WTC11 (cell line): ENCODE measurements around the gene ADCY5. TPM values are rescaled to one million over a fixed set of nuclear protein-coding genes. Genes with fewer than 3 reads are reported as not detected.

ENCODE experiments used
- ATAC-seq: fragments of 200-7000 bp; cut with Tn5 transposase; 2 replicates; pipeline ENCODE4 v1.10.0; 2021; ENCODE audit warnings: mild to moderate bottlenecking, moderate library complexity
- CTCF ChIA-PET: fragments of 300-600 bp; sonication (Branson Sonifier 250); formaldehyde crosslinking; loops from one replicate; lab custom pipeline; 2021; ENCODE audit warnings: antibody characterized with exemption; lab: Charles Lee
- POLR2A ChIA-PET: fragments of 350-600 bp; sonication (Branson Sonifier 250); formaldehyde crosslinking; loops from one replicate; lab custom pipeline; 2021; ENCODE audit warnings: antibody characterized with exemption; lab: Charles Lee
- DNase-seq: peaks from one replicate; pipeline ENCODE4 v3.0.0; 2021; ENCODE audit warnings: low spot score
- H3K27ac Mint-ChIP-seq: 2 replicates; pipeline ENCODE4 v1.8.0; 2021; ENCODE audit warnings: mixed read lengths
- H3K27me3 Mint-ChIP-seq: 2 replicates; pipeline ENCODE4 v1.8.0; 2021; ENCODE audit warnings: low read depth, mild to moderate bottlenecking, moderate library complexity, mixed read lengths
- H3K36me3 Mint-ChIP-seq: 2 replicates; pipeline ENCODE4 v1.8.0; 2021; ENCODE audit warnings: mixed read lengths
- H3K4me1 Mint-ChIP-seq: 2 replicates; pipeline ENCODE4 v1.8.0; 2022; ENCODE audit warnings: mixed read lengths
- H3K4me3 Mint-ChIP-seq: 2 replicates; pipeline ENCODE4 v1.8.0; 2021; ENCODE audit warnings: mild to moderate bottlenecking, moderate library complexity, mixed read lengths
- H3K9me3 Mint-ChIP-seq: 2 replicates; pipeline ENCODE4 v1.8.0; 2021; ENCODE audit warnings: mixed read lengths
- ATF1 ChIP-seq: sonication (generic); formaldehyde crosslinking; IDR thresholded peaks from 2 replicates; pipeline ENCODE4 v1.8.1; 2023; ENCODE audit warnings: mild to moderate bottlenecking, moderate library complexity, missing genetic modification reagents
- EMX1 ChIP-seq: fragments of 250-450 bp; sonication (Bioruptor Pico); IDR thresholded peaks from 2 replicates; pipeline ENCODE4 v1.8.0; 2021; ENCODE audit warnings: mild to moderate bottlenecking
- FOXJ3 ChIP-seq: sonication (generic); formaldehyde crosslinking; IDR thresholded peaks from 2 replicates; pipeline ENCODE4 v1.9.0; 2021; ENCODE audit warnings: missing genetic modification reagents, mild to moderate bottlenecking, borderline replicate concordance
- FOXP1 ChIP-seq: sonication (generic); formaldehyde crosslinking; IDR thresholded peaks from 2 replicates; pipeline ENCODE4 v1.8.0; 2022; ENCODE audit warnings: missing genetic modification reagents, mild to moderate bottlenecking, moderate library complexity, borderline replicate concordance
- MXD4 ChIP-seq: fragments of 250-450 bp; sonication (Bioruptor Pico); IDR thresholded peaks from 2 replicates; pipeline ENCODE4 v1.8.0; 2021; ENCODE audit warnings: mild to moderate bottlenecking, moderate library complexity, borderline replicate concordance
- RELA ChIP-seq: sonication (generic); formaldehyde crosslinking; IDR thresholded peaks from 2 replicates; pipeline ENCODE4 v1.8.1; 2022; ENCODE audit warnings: missing genetic modification reagents, mild to moderate bottlenecking, borderline replicate concordance
- TCF7 ChIP-seq: sonication (generic); formaldehyde crosslinking; IDR thresholded peaks from 2 replicates; pipeline ENCODE4 v1.8.0; 2022; ENCODE audit warnings: mild to moderate bottlenecking, low read depth, missing genetic modification reagents, moderate library complexity
- ZBTB21 ChIP-seq: sonication (generic); formaldehyde crosslinking; IDR thresholded peaks from 2 replicates; pipeline ENCODE4 v1.8.1; 2023; ENCODE audit warnings: mild to moderate bottlenecking, missing genetic modification reagents, borderline replicate concordance
- ZNF317 ChIP-seq: sonication (generic); formaldehyde crosslinking; IDR thresholded peaks from 2 replicates; pipeline ENCODE4 v1.8.1; 2023; ENCODE audit warnings: low read depth, mild to moderate bottlenecking, moderate library complexity, missing genetic modification reagents, borderline replicate concordance
- ZNF416 ChIP-seq: fragments of 250-450 bp; sonication (Bioruptor Pico); IDR thresholded peaks from 2 replicates; pipeline ENCODE4 v1.9.0; 2021; ENCODE audit warnings: mild to moderate bottlenecking, inconsistent platforms
- ZNF671 ChIP-seq: fragments of 250-450 bp; sonication (Bioruptor Pico); IDR thresholded peaks from 2 replicates; pipeline ENCODE4 v1.8.0; 2021; ENCODE audit warnings: mild to moderate bottlenecking
- total RNA-seq: library from RNA; stranded (reverse); gene quantifications from 3 replicates; pipeline ENCODE4 v1.2.3, GENCODE V29; 2021
- TF ChIP-seq, protein P1 (sequence below): sonication (generic); formaldehyde crosslinking; IDR thresholded peaks from 2 replicates; pipeline ENCODE4 v1.8.1; 2023; ENCODE audit warnings: mild to moderate bottlenecking, missing genetic modification reagents, moderate library complexity
- TF ChIP-seq, protein P2 (sequence below): sonication (generic); formaldehyde crosslinking; IDR thresholded peaks from 2 replicates; pipeline ENCODE4 v1.8.0; 2023; ENCODE audit warnings: mild to moderate bottlenecking, missing genetic modification reagents
- TF ChIP-seq, protein P3 (sequence below): fragments of 200-600 bp; IDR thresholded peaks from 2 replicates; pipeline ENCODE4 v1.8.0; 2022; ENCODE audit warnings: antibody characterized with exemption
- TF ChIP-seq, protein P4 (sequence below): sonication (generic); formaldehyde crosslinking; conservative IDR thresholded peaks from 2 replicates; pipeline ENCODE4 v1.8.1; 2023; ENCODE audit warnings: mild to moderate bottlenecking, low read depth, missing genetic modification reagents, moderate library complexity
- TF ChIP-seq, protein P5 (sequence below): sonication (generic); formaldehyde crosslinking; IDR thresholded peaks from 2 replicates; pipeline ENCODE4 v1.8.1; 2023; ENCODE audit warnings: mild to moderate bottlenecking, missing genetic modification reagents
- TF ChIP-seq, protein P6 (sequence below): sonication (generic); formaldehyde crosslinking; IDR thresholded peaks from 2 replicates; pipeline ENCODE4 v1.8.0; 2022; ENCODE audit warnings: mild to moderate bottlenecking, missing genetic modification reagents

The ADCY5 gene
- total RNA-seq, 1 experiment from 2014 or later: 23.5 TPM

DNA sequence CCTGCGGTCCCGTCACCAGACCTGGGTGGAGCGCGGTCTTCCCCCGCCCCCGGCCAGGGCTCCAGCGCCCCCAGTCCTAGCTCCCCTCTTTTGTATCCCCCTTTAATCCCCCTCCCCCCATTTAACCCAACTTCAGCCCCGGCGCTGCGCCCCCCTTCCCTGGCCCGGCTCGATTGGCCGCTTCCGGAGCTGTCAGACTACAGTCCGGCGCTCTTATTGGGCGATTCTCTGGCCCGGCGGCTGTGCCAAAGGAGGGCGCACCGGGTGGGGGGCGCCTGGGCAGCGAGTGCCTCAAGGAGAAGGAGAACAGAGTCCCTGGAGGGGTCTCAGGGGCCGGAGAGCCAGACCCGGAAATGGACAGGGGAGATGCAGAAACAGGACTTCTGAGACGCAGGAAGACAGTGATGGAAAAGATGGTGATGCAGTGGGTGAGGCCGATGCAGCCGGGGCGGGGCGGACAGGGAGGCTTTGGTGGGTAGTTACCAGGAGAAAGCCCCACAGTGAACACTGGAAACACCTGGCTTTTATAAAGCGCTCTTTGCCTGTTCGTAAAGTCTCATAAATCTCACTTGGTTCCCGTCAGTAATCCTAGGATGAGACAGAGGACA is 1.2 kb upstream of the ADCY5 start (continued):
- TF ChIP-seq, protein P1, sequence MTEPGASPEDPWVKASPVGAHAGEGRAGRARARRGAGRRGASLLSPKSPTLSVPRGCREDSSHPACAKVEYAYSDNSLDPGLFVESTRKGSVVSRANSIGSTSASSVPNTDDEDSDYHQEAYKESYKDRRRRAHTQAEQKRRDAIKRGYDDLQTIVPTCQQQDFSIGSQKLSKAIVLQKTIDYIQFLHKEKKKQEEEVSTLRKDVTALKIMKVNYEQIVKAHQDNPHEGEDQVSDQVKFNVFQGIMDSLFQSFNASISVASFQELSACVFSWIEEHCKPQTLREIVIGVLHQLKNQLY (CRISPR knock-in tag): no peak
- TF ChIP-seq FOXP1 (CRISPR knock-in tag): no peak
- TF ChIP-seq TCF7: no peak
- no peak for TF ChIP-seq ZNF416 (CRISPR knock-in tag)
- TF ChIP-seq ZBTB21 (CRISPR knock-in tag): no peak
- no peak for TF ChIP-seq EMX1 (CRISPR knock-in tag)
- TF ChIP-seq, protein P2, sequence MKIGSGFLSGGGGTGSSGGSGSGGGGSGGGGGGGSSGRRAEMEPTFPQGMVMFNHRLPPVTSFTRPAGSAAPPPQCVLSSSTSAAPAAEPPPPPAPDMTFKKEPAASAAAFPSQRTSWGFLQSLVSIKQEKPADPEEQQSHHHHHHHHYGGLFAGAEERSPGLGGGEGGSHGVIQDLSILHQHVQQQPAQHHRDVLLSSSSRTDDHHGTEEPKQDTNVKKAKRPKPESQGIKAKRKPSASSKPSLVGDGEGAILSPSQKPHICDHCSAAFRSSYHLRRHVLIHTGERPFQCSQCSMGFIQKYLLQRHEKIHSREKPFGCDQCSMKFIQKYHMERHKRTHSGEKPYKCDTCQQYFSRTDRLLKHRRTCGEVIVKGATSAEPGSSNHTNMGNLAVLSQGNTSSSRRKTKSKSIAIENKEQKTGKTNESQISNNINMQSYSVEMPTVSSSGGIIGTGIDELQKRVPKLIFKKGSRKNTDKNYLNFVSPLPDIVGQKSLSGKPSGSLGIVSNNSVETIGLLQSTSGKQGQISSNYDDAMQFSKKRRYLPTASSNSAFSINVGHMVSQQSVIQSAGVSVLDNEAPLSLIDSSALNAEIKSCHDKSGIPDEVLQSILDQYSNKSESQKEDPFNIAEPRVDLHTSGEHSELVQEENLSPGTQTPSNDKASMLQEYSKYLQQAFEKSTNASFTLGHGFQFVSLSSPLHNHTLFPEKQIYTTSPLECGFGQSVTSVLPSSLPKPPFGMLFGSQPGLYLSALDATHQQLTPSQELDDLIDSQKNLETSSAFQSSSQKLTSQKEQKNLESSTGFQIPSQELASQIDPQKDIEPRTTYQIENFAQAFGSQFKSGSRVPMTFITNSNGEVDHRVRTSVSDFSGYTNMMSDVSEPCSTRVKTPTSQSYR (CRISPR knock-in tag): no peak

DNA sequence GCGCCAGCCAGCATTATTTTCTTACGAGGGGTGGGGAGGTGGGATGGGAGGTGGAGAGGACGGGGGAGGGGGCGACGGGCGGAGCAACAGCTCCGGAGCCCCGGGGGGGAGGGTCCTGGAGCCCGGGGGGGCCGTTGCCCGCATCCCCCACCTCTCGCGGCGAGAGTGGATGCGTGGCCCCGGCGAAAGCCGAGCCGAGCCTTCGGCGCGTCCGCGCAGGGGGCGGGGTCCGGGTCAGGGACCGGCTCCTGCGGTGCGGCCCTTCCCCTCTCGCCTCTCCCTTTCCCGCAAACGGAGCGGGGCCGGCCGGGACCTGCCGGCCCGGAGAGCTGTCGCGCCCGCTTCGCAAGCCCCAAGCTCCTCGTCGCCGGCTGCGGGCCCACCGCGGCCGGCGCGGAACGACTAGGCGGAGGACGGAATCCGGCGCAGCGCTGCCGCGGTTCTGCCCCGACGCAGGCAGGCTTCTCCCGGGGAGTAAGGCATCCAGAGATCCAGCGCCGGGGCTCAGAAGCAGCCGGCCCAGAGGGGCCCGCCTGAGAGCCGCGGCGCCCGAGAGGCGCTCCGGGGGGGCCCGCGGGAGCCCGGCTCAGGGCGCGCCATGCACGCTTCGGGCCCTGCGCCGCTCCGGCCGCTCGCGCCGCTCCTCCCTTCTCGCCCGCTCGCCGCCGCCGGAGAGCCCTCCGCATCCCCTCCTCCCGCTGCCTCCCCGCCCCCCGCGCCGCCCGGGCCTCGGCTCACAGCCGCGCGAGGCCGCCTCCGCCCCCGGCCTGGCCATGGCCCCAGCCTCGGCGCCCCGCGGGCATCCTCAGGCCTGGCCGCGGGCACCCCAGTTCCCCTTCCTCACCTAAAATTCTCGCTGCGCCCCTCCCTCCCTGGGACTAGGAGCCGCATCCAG is 459 bp upstream of the ADCY5 start:
- DNase-seq (peak; percentile 50), ATAC-seq (peak; percentile 33)
- POLR2A ChIA-PET: no interaction called here
- Mint-ChIP-seq H3K4me1 (peaks cover 17% of the 10 kb centered on the region), H3K27me3 (peaks cover 49% of the 10 kb centered on the region), H3K4me3 (peak overlapping the region; percentile 69), H3K9me3 (no peaks in the 10 kb centered on the region), H3K36me3 (no peaks in the 10 kb centered on the region), H3K27ac (no peak overlapping the region)
- CTCF ChIA-PET: interaction anchor here (0.6 to 4.6 kb wide), 30 partner anchors 9 to 381 kb away, joined by 3 to 56 read pairs (median 4); no protein-coding TSS in a partner anchor
- TF ChIP-seq FOXJ3 (no peak), RELA (no peak)
- TF ChIP-seq, protein P3, sequence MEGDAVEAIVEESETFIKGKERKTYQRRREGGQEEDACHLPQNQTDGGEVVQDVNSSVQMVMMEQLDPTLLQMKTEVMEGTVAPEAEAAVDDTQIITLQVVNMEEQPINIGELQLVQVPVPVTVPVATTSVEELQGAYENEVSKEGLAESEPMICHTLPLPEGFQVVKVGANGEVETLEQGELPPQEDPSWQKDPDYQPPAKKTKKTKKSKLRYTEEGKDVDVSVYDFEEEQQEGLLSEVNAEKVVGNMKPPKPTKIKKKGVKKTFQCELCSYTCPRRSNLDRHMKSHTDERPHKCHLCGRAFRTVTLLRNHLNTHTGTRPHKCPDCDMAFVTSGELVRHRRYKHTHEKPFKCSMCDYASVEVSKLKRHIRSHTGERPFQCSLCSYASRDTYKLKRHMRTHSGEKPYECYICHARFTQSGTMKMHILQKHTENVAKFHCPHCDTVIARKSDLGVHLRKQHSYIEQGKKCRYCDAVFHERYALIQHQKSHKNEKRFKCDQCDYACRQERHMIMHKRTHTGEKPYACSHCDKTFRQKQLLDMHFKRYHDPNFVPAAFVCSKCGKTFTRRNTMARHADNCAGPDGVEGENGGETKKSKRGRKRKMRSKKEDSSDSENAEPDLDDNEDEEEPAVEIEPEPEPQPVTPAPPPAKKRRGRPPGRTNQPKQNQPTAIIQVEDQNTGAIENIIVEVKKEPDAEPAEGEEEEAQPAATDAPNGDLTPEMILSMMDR: no peak

DNA sequence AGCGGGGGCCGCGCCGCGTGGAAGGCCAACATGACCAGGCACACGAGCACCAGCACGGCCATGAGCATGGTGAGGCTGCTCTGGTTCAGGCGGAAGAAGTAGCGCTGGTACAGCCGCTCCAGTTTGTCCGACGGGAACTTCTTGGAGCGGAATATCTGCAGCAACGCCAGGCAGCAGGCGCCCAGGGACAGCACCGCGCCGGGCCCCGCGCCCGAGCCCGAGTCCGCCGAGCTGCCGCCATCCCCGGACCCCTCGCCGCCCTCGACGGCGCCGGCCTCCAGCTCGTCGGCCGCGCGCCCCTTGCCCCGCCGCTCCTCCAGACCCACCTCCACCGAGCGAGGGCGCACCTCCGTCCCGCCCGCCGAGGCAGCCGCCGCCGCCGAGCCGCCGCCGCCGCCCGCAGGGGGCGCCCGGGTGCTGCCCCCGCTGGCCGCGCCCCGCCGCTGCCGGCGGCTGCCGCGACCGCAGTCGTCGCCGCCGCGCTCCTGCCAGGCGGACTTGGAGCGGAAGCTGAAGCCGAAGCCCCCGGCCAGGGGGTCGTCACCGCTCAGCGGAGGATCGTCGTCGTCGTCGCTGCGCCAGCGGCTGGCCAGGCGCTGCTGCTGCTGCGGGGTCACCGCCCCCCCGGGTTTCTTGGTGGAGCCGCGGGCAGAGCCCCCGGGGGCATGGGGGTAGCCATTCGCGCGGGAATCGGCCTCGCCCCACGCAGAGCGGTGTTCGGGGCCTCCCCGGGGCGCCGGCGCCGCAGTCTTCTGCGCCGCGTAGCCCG is 957 bp downstream of the ADCY5 start:
- CTCF ChIA-PET: interaction anchor here (0.6 to 4.6 kb wide), 59 partner anchors 11 to 380 kb away, joined by 3 to 56 read pairs (median 4); no protein-coding TSS in a partner anchor
- peak; percentile 68 for ATAC-seq
- Mint-ChIP-seq H3K9me3 (no peaks in the 10 kb centered on the region), H3K27ac (no peak overlapping the region), H3K4me1 (peaks cover 13% of the 10 kb centered on the region), H3K27me3 (peaks cover 45% of the 10 kb centered on the region), H3K4me3 (peak overlapping the region; percentile 1; the same call in 1 of the 2 replicates), H3K36me3 (no peaks in the 10 kb centered on the region)
- DNase-seq: peak; percentile 78
- POLR2A ChIA-PET: no interaction called here
- TF ChIP-seq, protein P4, sequence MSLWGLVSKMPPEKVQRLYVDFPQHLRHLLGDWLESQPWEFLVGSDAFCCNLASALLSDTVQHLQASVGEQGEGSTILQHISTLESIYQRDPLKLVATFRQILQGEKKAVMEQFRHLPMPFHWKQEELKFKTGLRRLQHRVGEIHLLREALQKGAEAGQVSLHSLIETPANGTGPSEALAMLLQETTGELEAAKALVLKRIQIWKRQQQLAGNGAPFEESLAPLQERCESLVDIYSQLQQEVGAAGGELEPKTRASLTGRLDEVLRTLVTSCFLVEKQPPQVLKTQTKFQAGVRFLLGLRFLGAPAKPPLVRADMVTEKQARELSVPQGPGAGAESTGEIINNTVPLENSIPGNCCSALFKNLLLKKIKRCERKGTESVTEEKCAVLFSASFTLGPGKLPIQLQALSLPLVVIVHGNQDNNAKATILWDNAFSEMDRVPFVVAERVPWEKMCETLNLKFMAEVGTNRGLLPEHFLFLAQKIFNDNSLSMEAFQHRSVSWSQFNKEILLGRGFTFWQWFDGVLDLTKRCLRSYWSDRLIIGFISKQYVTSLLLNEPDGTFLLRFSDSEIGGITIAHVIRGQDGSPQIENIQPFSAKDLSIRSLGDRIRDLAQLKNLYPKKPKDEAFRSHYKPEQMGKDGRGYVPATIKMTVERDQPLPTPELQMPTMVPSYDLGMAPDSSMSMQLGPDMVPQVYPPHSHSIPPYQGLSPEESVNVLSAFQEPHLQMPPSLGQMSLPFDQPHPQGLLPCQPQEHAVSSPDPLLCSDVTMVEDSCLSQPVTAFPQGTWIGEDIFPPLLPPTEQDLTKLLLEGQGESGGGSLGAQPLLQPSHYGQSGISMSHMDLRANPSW (CRISPR knock-in tag): no peak
- TF ChIP-seq ZNF317 (no peak), EMX1 (CRISPR knock-in tag) (0 out of 2 replicates have a peak, but pooled peaks have one; percentile 61), MXD4 (CRISPR knock-in tag) (no peak), ATF1 (no peak), ZNF671 (CRISPR knock-in tag) (peak; percentile 65; the same call in 1 of the 2 replicates)
- TF ChIP-seq, protein P5, sequence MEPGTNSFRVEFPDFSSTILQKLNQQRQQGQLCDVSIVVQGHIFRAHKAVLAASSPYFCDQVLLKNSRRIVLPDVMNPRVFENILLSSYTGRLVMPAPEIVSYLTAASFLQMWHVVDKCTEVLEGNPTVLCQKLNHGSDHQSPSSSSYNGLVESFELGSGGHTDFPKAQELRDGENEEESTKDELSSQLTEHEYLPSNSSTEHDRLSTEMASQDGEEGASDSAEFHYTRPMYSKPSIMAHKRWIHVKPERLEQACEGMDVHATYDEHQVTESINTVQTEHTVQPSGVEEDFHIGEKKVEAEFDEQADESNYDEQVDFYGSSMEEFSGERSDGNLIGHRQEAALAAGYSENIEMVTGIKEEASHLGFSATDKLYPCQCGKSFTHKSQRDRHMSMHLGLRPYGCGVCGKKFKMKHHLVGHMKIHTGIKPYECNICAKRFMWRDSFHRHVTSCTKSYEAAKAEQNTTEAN (CRISPR knock-in tag): no peak
- TF ChIP-seq, protein P6, sequence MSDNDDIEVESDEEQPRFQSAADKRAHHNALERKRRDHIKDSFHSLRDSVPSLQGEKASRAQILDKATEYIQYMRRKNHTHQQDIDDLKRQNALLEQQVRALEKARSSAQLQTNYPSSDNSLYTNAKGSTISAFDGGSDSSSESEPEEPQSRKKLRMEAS (CRISPR knock-in tag): 0 out of 2 replicates have a peak, but pooled peaks have one; percentile 43
